Measurements from ENCODE around the gene CATSPERE. TPM values are rescaled to one million over a fixed set of nuclear protein-coding genes. Genes with fewer than 3 reads are reported as not detected.

CATSPERE gene
- total and polyA plus RNA-seq, 9 of the 15 experiments (the other 6 are each of a cell fraction or from before 2014, with no cell fraction given), result 0.06 to 0.16 (median 0.09) TPM; not detected in 3

- H3K9ac ChIP-seq (ENCODE audit: insufficient read depth in 1 of 2, low read depth in 2 of 2, low read length in 2 of 2), result no peak overlapping the region
- H3K36me3 ChIP-seq (ENCODE audit: control insufficient read depth, insufficient read depth, low read length), result no peaks in the 10 kb centered on the region
- H4K20me1 ChIP-seq (replicated peaks; ENCODE audit: control insufficient read depth, insufficient read depth, low read length), result no peaks in the 10 kb centered on the region
- no peaks in the 10 kb centered on the region for H3K79me2 ChIP-seq (ENCODE audit: control insufficient read depth, insufficient read depth, low read length)
- DNase-seq (ENCODE audit: extremely low read depth in 1 of 4, low spot score in 3 of 4) (no peak), FAIRE-seq (no peak), ATAC-seq (no peak)
- H3K27me3 ChIP-seq (ENCODE audit: control insufficient read depth in 2 of 2, insufficient read depth in 2 of 2, low read length in 2 of 2), result peaks cover 0 to 13% of the 10 kb centered on the region in 2 experiments; a peak in 2 of 5 replicates
- H3K4me2 ChIP-seq (ENCODE audit: insufficient read depth, low read length), result no peak overlapping the region
- TF ChIP-seq, protein P1, sequence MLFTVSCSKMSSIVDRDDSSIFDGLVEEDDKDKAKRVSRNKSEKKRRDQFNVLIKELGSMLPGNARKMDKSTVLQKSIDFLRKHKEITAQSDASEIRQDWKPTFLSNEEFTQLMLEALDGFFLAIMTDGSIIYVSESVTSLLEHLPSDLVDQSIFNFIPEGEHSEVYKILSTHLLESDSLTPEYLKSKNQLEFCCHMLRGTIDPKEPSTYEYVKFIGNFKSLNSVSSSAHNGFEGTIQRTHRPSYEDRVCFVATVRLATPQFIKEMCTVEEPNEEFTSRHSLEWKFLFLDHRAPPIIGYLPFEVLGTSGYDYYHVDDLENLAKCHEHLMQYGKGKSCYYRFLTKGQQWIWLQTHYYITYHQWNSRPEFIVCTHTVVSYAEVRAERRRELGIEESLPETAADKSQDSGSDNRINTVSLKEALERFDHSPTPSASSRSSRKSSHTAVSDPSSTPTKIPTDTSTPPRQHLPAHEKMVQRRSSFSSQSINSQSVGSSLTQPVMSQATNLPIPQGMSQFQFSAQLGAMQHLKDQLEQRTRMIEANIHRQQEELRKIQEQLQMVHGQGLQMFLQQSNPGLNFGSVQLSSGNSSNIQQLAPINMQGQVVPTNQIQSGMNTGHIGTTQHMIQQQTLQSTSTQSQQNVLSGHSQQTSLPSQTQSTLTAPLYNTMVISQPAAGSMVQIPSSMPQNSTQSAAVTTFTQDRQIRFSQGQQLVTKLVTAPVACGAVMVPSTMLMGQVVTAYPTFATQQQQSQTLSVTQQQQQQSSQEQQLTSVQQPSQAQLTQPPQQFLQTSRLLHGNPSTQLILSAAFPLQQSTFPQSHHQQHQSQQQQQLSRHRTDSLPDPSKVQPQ (CRISPR knock-in tag; IDR thresholded peaks at IDR 0.05; ENCODE audit: borderline replicate concordance), result no peak
- TF ChIP-seq, protein P2, sequence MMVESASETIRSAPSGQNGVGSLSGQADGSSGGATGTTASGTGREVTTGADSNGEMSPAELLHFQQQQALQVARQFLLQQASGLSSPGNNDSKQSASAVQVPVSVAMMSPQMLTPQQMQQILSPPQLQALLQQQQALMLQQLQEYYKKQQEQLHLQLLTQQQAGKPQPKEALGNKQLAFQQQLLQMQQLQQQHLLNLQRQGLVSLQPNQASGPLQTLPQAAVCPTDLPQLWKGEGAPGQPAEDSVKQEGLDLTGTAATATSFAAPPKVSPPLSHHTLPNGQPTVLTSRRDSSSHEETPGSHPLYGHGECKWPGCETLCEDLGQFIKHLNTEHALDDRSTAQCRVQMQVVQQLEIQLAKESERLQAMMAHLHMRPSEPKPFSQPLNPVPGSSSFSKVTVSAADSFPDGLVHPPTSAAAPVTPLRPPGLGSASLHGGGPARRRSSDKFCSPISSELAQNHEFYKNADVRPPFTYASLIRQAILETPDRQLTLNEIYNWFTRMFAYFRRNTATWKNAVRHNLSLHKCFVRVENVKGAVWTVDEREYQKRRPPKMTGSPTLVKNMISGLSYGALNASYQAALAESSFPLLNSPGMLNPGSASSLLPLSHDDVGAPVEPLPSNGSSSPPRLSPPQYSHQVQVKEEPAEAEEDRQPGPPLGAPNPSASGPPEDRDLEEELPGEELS (CRISPR knock-in tag; IDR thresholded peaks at IDR 0.05; ENCODE audit: borderline replicate concordance), result no peak
- TF ChIP-seq NELFE (IDR thresholded peaks at IDR 0.05; ENCODE audit: insufficient read depth, insufficient read length) (no peak), TRIM28 (IDR thresholded peaks at IDR 0.05) (no peak), MTA1 (IDR thresholded peaks at IDR 0.05; ENCODE audit: borderline replicate concordance) (no peak), MTA3 (IDR thresholded peaks at IDR 0.05; ENCODE audit: borderline replicate concordance) (no peak), TFE3 (CRISPR knock-in tag; IDR thresholded peaks at IDR 0.05) (no peak)
- TF ChIP-seq, protein P3, sequence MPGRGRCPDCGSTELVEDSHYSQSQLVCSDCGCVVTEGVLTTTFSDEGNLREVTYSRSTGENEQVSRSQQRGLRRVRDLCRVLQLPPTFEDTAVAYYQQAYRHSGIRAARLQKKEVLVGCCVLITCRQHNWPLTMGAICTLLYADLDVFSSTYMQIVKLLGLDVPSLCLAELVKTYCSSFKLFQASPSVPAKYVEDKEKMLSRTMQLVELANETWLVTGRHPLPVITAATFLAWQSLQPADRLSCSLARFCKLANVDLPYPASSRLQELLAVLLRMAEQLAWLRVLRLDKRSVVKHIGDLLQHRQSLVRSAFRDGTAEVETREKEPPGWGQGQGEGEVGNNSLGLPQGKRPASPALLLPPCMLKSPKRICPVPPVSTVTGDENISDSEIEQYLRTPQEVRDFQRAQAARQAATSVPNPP (IDR thresholded peaks at IDR 0.05; ENCODE audit: borderline replicate concordance, insufficient read depth, insufficient read length), result no peak
- ChIA-PET CTCF (ENCODE audit: low intra/inter-chr PET ratio) (no interaction called here), POLR2A (no interaction called here)
- H3K4me1 ChIP-seq (replicated peaks in 1 of 2; ENCODE audit: control insufficient read depth in 2 of 2, insufficient read depth in 2 of 2, low read length in 2 of 2), result no peaks in the 10 kb centered on the region
- in situ Hi-C loops (cut with MboI), result no loop called here
- 0% methylated on average over 10 of the region's 10 CpGs for WGBS (ENCODE audit: insufficient coverage, low coverage, missing lambda C conversion rate)
- intact Hi-C loops (cut with micrococcal nuclease), result no loop called here
- no peak overlapping the region for H3K27ac ChIP-seq (ENCODE audit: extremely low read depth, low read depth, low read length)
- no peaks in the 10 kb centered on the region for H3K9me3 ChIP-seq (replicated peaks; ENCODE audit: control insufficient read depth, insufficient read depth, low read depth, low read length)
- no peaks in the 10 kb centered on the region for H3K9me1 ChIP-seq (ENCODE audit: control insufficient read depth, insufficient read depth, low read length)
- BruUV-seq (replicated peaks), result no TSS peak
- H2AFZ ChIP-seq (ENCODE audit: low read depth, low read length), result no peak overlapping the region
- no peak overlapping the region for H3K4me3 ChIP-seq
Measured at GRCh38 chr1:244536316-244536715, 75.2 kb downstream of the CATSPERE start.
